HepG2 (cell line): Measurements from ENCODE around the gene FGF19. TPM values are rescaled to one million over a fixed set of nuclear protein-coding genes. Genes with fewer than 3 reads are reported as not detected.

Experiments used
- ATAC-seq: fragments of 200-7000 bp; cut with Tn5 transposase; 3 replicates; pipeline ENCODE4 v1.9.1; 2020; ENCODE audit warnings: mild to moderate bottlenecking, moderate library complexity
- BruUV-seq: library from RNA; stranded (reverse); fragments of 400-500 nt; replicated peaks from 2 replicates; lab custom pipeline; 2021; lab: Mats Ljungman, UMichigan
- CTCF ChIA-PET: fragments of 300-600 bp; formaldehyde crosslinking; extraction: SDS; loops from one replicate; lab custom pipeline; 2021; ENCODE audit warnings: low total read pairs, inconsistent platforms, low intra/inter-chr PET ratio; lab: Yijun Ruan, JAX
- POLR2A ChIA-PET: fragments of 350-600 bp; sonication (Branson Sonifier 250); formaldehyde crosslinking; loops from one replicate; lab custom pipeline; 2020; ENCODE audit warnings: antibody characterized with exemption, inconsistent platforms; lab: Yijun Ruan, JAX
- DNase-seq: peaks from one replicate; pipeline ENCODE4 v3.0.0-alpha.2; 2015; ENCODE audit warnings: low spot score
- FAIRE-seq: peaks from 3 replicates; lab custom pipeline; 2011; peaks lifted over from hg19 to GRCh38; lab: Jason Lieb, UNC
- H2AFZ ChIP-seq: one replicate; pipeline ENCODE4 v1.6.1; 2011; ENCODE audit warnings: low read length, inconsistent platforms
- H3K27ac ChIP-seq: fragments of 300-600 bp; 3 replicates; pipeline ENCODE4 v1.8.0; 2011; ENCODE audit warnings: mixed run types, mild to moderate bottlenecking, mixed read lengths, low read length, inconsistent platforms; ENCODE audit not compliant: insufficient read depth; ENCODE audit errors: extremely low read length
- H3K27me3 ChIP-seq, 2 experiments: fragments of 200-600 bp in 1 of 2; 2 replicates in 1 of 2; 3 replicates in 1 of 2; pipeline versions ENCODE4 v1.6.0 to v1.8.0; 2011; ENCODE audit warnings: low read length in 2 of 2, mild to moderate bottlenecking in 2 of 2, moderate library complexity in 2 of 2, inconsistent platforms in 1 of 2; ENCODE audit not compliant: insufficient read depth in 2 of 2, control insufficient read depth in 1 of 2
- H3K36me3 ChIP-seq, 2 experiments: fragments of 200-600 bp in 1 of 2; replicated peaks in 1 of 2; 2 replicates in 1 of 2; 3 replicates in 1 of 2; pipeline versions ENCODE4 v1.5.1 to v1.8.0; 2011; ENCODE audit warnings: low read length in 2 of 2, inconsistent platforms in 1 of 2; ENCODE audit not compliant: insufficient read depth in 2 of 2, control insufficient read depth in 1 of 2
- H3K4me1 ChIP-seq: 2 replicates; pipeline ENCODE4 v1.5.1; 2012; ENCODE audit warnings: low read length, inconsistent platforms; ENCODE audit not compliant: insufficient read depth
- H3K4me2 ChIP-seq: 2 replicates; pipeline ENCODE4 v1.6.0; 2011; ENCODE audit warnings: low read depth, low read length, inconsistent platforms
- H3K4me3 ChIP-seq, 3 experiments: fragments of 200-600 bp in 1 of 3; sonication (generic), shearing (Covaris generic) in 1 of 3; replicated peaks in 1 of 3; 2 replicates each; pipeline ENCODE4 v1.5.1; 2011 to 2016; ENCODE audit warnings: low read length in 3 of 3, inconsistent platforms in 2 of 3, low read depth in 2 of 3, mild to moderate bottlenecking in 2 of 3, control low read depth in 1 of 3, mixed read lengths in 1 of 3; ENCODE audit not compliant: insufficient read depth in 1 of 3
- H3K79me2 ChIP-seq: one replicate; pipeline ENCODE4 v1.6.1; 2011; ENCODE audit warnings: low read length, inconsistent platforms; ENCODE audit not compliant: insufficient read depth
- H3K9ac ChIP-seq: 2 replicates; pipeline ENCODE4 v1.6.0; 2011; ENCODE audit warnings: mild to moderate bottlenecking, low read depth, low read length, inconsistent platforms; ENCODE audit not compliant: insufficient read depth
- H3K9me3 ChIP-seq: 2 replicates; pipeline ENCODE4 v1.5.1; 2012; ENCODE audit warnings: mild to moderate bottlenecking, low read length
- H4K20me1 ChIP-seq: 2 replicates; pipeline ENCODE4 v1.6.0; 2011; ENCODE audit warnings: inconsistent platforms, mild to moderate bottlenecking, low read length, moderate library complexity; ENCODE audit not compliant: insufficient read depth
- CEBPZ ChIP-seq: IDR thresholded peaks from 2 replicates; pipeline ENCODE4 v1.6.1; 2012; ENCODE audit warnings: low read length, improper control_type of control experiment
- CREBL2 ChIP-seq: sonication (generic); formaldehyde crosslinking; IDR thresholded peaks from 2 replicates; pipeline ENCODE4 v1.8.1; 2023; ENCODE audit warnings: missing genetic modification reagents, mild to moderate bottlenecking, borderline replicate concordance
- LRRFIP1 ChIP-seq: sonication (generic); formaldehyde crosslinking; conservative IDR thresholded peaks from 2 replicates; pipeline ENCODE4 v1.4.0; 2020; ENCODE audit warnings: missing genetic modification reagents
- SALL1 ChIP-seq: sonication (generic); formaldehyde crosslinking; IDR thresholded peaks from 2 replicates; pipeline ENCODE4 v1.8.0; 2022; ENCODE audit warnings: mild to moderate bottlenecking, missing genetic modification reagents
- SIN3A ChIP-seq: IDR thresholded peaks from 2 replicates; pipeline ENCODE4 v1.6.1; 2011; ENCODE audit warnings: low read depth, mild to moderate bottlenecking, control low read depth, low read length, borderline replicate concordance
- SMAD1 ChIP-seq: sonication (generic); formaldehyde crosslinking; IDR thresholded peaks from 2 replicates; pipeline ENCODE4 v1.4.0; 2020; ENCODE audit warnings: missing genetic modification reagents, low read depth, mild to moderate bottlenecking, borderline replicate concordance
- ZNF737 ChIP-seq: sonication (generic); formaldehyde crosslinking; IDR thresholded peaks from 2 replicates; pipeline ENCODE4 v1.5.0; 2020; ENCODE audit warnings: missing genetic modification reagents, mild to moderate bottlenecking, borderline replicate concordance
- ZSCAN22 ChIP-seq: sonication (generic); formaldehyde crosslinking; IDR thresholded peaks from 2 replicates; pipeline ENCODE4 v1.4.0; 2020; ENCODE audit warnings: mild to moderate bottlenecking, missing genetic modification reagents
- ZUFSP ChIP-seq: sonication (generic); formaldehyde crosslinking; IDR thresholded peaks from 2 replicates; pipeline ENCODE4 v1.9.0; 2021; ENCODE audit warnings: missing genetic modification reagents, mild to moderate bottlenecking, borderline replicate concordance
- WGBS: methylation state at CpG from one replicate; pipeline ENCODE4 v1.1.6; 2017; ENCODE audit warnings: low lambda C conversion rate; 5-methylcytosine and 5-hydroxymethylcytosine counted together
- in situ Hi-C: cut with HindIII; loops from 2 replicates; pipeline ENCODE4 v1.10.0; 2017; ENCODE audit warnings: low pct_unique_long_range_greater_than_20kb; ENCODE audit not compliant: extremely low pct_ligation_motif_present
- intact Hi-C: fragments of 100-400 bp; cut with micrococcal nuclease; formaldehyde crosslinking; loops from one replicate; pipeline ENCODE4 v1.10.0; 2022; ENCODE audit not compliant: unreplicated experiment
- polyA plus RNA-seq, 8 experiments: library from polyadenylated mRNA; depleted of rRNA in 3 of 8; stranded (reverse) in 7 of 8; unstranded in 1 of 8; fragments of >200 nt; fragmentation: Illumina TruSeq in 4 of 8; extraction: Trizol in 4 of 8; gene quantifications; 2 replicates each; pipeline versions ENCODE4 v1.2.1 to v1.2.3, GENCODE V29; 2011 to 2016; ENCODE audit warnings: low read depth in 4 of 8, missing spikeins in 1 of 8, mixed read lengths in 1 of 8; ENCODE audit not compliant: insufficient read depth in 1 of 8
- total RNA-seq, 5 experiments: library from RNA; depleted of rRNA; stranded (reverse); fragments of >200 nt; fragmentation: Illumina TruSeq; extraction: Trizol; gene quantifications; 2 replicates each; pipeline ENCODE4 v1.2.3, GENCODE V29; 2016; ENCODE audit warnings: low read depth in 1 of 5

FGF19 gene
- total and polyA plus RNA-seq, 2 of the 13 experiments (the other 11 are each of a cell fraction or from before 2014, with no cell fraction given) = 0.07 TPM; not detected in 1

- Histone ChIP-seq H3K4me1 (no peaks in the 10 kb centered on the region), H3K27ac (no peak overlapping the region), H3K27me3 (peaks cover 6 to 32% of the 10 kb centered on the region in 2 experiments; a peak in 4 of 5 replicates), H3K9me3 (no peaks in the 10 kb centered on the region), H3K4me3 (no peak overlapping the region), H4K20me1 (no peaks in the 10 kb centered on the region), H2AFZ (no peak overlapping the region), H3K36me3 (no peaks in the 10 kb centered on the region), H3K79me2 (no peaks in the 10 kb centered on the region), H3K4me2 (no peak overlapping the region), H3K9ac (no peak overlapping the region)
- BruUV-seq = no TSS peak
- in situ Hi-C loops = no loop called here
- TF ChIP-seq ZUFSP (CRISPR knock-in tag) = no peak
- TF ChIP-seq ZSCAN22 (CRISPR knock-in tag) = no peak
- TF ChIP-seq SALL1 (CRISPR knock-in tag) = no peak
- no peak for TF ChIP-seq ZNF737 (CRISPR knock-in tag)
- no peak for TF ChIP-seq SMAD1 (CRISPR knock-in tag)
- no peak for TF ChIP-seq CEBPZ
- TF ChIP-seq LRRFIP1 (CRISPR knock-in tag) = no peak
- TF ChIP-seq SIN3A = no peak
- TF ChIP-seq CREBL2 = no peak
- POLR2A ChIA-PET = no interaction called here
- ATAC-seq (no peak), FAIRE-seq (no peak), DNase-seq (no peak)
- intact Hi-C loops = no loop called here
- CTCF ChIA-PET = no interaction called here
- 0% methylated on average over 3 of the region's 11 CpGs for WGBS
Measured at GRCh38 chr11:69750108-69750850, 46.5 kb upstream of the FGF19 start.
